ENCODE results near the gene FSIP1. TPM values are rescaled to one million over a fixed set of nuclear protein-coding genes. Genes with fewer than 3 reads are reported as not detected.

FSIP1 gene
- total and polyA plus RNA-seq, 8 donors: 0.11 to 0.64 (median 0.38) TPM

DNA sequence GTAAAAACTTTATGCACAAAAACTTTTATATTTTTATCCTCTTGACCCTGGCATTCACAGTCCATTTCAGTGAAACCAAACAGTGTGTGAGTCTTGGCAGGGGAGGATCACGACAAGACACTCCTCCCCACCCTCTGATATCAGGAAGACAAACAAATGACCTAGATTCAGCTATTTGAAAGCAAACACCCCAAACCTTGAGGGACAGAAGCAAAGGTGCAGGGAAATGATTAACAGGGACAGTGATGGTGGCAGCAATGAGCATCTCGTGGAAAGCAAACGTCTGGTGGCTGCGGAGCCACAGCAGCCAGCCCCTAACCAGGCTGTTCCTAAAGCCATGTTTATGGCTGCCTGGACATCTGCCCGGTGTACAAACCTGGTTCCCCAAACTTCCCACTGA, 52.1 kb downstream of the FSIP1 start:
- no peak for TF ChIP-seq CTCF (IDR thresholded peaks at IDR 0.05)
- 15 to 16% methylated on average over 5 of the region's 5 CpGs for WGBS, 2 donors
- Histone ChIP-seq H3K27me3 (no peaks in the 10 kb centered on the region), H3K4me3 (no peak overlapping the region), H3K4me1 (no peaks in the 10 kb centered on the region), H3K27ac (no peak overlapping the region), H3K36me3 (no peaks in the 10 kb centered on the region), H3K9me3 (no peaks in the 10 kb centered on the region)
- ATAC-seq: no peak
- intact Hi-C loops (cut with DNase I): no loop called here
- no peak for DNase-seq
- FAIRE-seq: no peak

DNA sequence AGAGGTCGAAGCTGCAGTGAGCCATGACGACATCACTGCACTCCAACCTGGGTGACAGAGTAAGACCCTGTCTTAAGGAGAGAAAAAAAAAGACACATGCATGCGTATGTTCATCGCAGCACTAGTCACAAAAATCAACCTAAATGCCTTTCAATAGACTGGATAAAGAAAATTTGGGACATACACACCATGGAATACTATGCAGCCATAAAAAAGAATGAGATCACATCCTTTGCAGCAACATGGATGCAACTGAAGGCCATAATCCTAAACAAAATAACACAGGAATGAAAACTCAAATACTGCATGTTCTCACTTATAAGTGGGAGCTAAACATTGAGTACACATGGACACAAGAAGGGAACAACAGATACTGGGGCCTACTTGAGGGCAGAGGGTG, 53.1 kb downstream of the FSIP1 start:
- Histone ChIP-seq H3K27me3 (no peaks in the 10 kb centered on the region), H3K4me1 (no peaks in the 10 kb centered on the region), H3K36me3 (no peaks in the 10 kb centered on the region), H3K9me3 (no peaks in the 10 kb centered on the region), H3K4me3 (no peak overlapping the region), H3K27ac (no peak overlapping the region)
- TF ChIP-seq CTCF (IDR thresholded peaks at IDR 0.05): no peak
- ATAC-seq (no peak), FAIRE-seq (no peak), DNase-seq (no peak)
- 93 to 94% methylated on average over 4 of the region's 4 CpGs for WGBS, 2 donors
- intact Hi-C loops (cut with DNase I): no loop called here

GRCh38 chr15:39728845-39729244, 53.8 kb downstream of the FSIP1 start:
- Histone ChIP-seq H3K36me3 (no peaks in the 10 kb centered on the region), H3K9me3 (no peaks in the 10 kb centered on the region), H3K27ac (no peak overlapping the region), H3K4me3 (no peak overlapping the region), H3K4me1 (no peaks in the 10 kb centered on the region), H3K27me3 (no peaks in the 10 kb centered on the region)
- intact Hi-C loops (cut with DNase I): no loop called here
- ATAC-seq (no peak), DNase-seq (no peak), FAIRE-seq (no peak)
- 94 to 96% methylated on average over 2 of the region's 2 CpGs for WGBS, 2 donors
- no peak for TF ChIP-seq CTCF (IDR thresholded peaks at IDR 0.05)

GRCh38 chr15:39721893-39722292, 60.7 kb downstream of the FSIP1 start:
- no peak for FAIRE-seq
- Histone ChIP-seq H3K36me3 (no peaks in the 10 kb centered on the region), H3K27ac (no peak overlapping the region), H3K9me3 (no peaks in the 10 kb centered on the region), H3K4me3 (no peak overlapping the region), H3K4me1 (no peaks in the 10 kb centered on the region), H3K27me3 (no peaks in the 10 kb centered on the region)
- intact Hi-C loops (cut with DNase I): no loop called here
- TF ChIP-seq CTCF (IDR thresholded peaks at IDR 0.05): no peak
- DNase-seq: no peak
- 87 to 90% methylated on average over 6 of the region's 6 CpGs for WGBS, 2 donors
- ATAC-seq: no peak

DNA sequence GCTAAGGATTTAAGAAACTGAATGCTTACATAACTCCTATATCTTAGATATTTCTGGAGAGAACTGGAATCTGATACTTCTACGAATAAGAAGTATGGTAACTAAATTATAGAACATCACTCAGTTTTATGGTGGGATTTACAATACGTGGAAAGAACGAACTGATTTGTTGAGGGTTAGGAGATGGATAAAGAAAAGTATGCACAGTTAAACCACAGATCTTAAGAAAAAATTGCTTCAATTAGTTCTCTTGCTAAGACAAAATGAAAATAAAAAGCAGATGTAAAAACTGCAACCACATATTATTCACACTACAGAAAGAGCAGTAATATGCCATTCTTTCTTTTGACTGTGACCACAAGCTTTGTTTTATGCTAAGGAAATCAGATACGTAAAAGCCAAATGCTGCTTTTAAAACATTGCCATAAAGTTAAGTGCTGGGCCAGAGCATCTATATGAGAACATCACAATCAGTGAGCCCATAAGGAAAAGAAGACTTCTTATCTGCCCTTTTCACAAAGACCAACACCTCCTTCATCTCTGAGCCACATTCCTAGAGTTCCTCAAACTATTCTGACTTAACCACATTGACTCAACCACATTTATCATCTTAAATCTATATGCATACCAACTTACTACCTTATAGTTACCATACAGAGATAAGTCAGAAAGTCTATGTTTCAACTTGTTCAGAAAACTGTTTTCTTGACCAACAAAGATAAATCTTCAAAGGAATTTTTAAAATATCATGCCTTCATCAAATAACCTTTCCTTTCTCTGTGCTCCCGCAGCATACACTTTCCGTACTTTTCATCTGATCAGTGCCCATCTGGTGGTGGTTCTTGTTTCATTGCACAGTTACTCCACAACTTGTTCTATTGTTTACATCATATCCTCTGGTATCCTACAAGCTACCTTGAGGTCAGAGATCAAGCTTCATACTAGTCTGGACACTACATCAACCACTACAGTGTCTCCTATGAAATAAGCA, 61.7 kb downstream of the FSIP1 start:
- FAIRE-seq: no peak
- Histone ChIP-seq H3K27me3 (no peaks in the 10 kb centered on the region), H3K4me3 (no peak overlapping the region), H3K4me1 (no peaks in the 10 kb centered on the region), H3K9me3 (no peaks in the 10 kb centered on the region), H3K27ac (no peak overlapping the region), H3K36me3 (no peaks in the 10 kb centered on the region)
- no peak for ATAC-seq
- WGBS, 2 donors: 83 to 90% methylated on average over 6 of the region's 6 CpGs
- TF ChIP-seq CTCF (IDR thresholded peaks at IDR 0.05): no peak
- intact Hi-C loops (cut with DNase I): no loop called here
- no peak for DNase-seq
